ENCODE results near the gene SQSTM1.

DNA sequence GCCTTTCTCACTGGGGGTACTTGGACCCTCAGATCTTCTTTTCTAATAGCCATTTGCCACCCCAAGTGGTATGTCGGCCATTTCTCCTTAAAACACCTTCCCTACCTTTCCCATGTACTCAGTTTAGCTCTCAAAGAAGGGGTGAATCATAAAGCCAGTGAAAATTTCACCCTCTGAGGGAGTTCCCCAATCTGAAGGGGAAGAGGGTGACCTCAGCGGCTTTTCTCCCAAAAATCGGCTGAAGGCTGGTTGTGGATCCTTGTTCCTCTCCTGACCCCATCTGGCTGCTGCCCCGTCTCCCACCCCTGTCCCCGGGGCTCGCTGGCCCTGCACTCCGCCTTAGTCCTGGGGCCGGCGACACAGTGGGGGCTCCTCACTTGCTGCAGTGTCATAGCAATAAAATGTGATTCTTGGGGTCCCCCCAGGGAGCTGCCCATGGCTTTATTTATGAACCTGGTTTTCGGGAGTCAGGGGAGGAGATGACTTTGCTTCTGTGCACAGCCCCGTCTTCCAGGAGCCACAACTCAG is 44.2 kb upstream of the SQSTM1 start:
- TF ChIP-seq CTCF (conservative IDR thresholded peaks at IDR 0.05; ENCODE audit: low read length) (no peak), EZH2phosphoT487 (IDR thresholded peaks at IDR 0.05; ENCODE audit: borderline replicate concordance, low read depth, low read length) (no peak)

Measured in OCI-LY7 (cell line).